HepG2 (cell line): ENCODE measurements around the gene CSMD2. TPM values are rescaled to one million over a fixed set of nuclear protein-coding genes. Genes with fewer than 3 reads are reported as not detected.

Experiments used
- ATAC-seq: fragments of 200-7000 bp; cut with Tn5 transposase; 3 replicates; pipeline ENCODE4 v1.9.1; 2020; ENCODE audit warnings: mild to moderate bottlenecking, moderate library complexity
- BruUV-seq: library from RNA; stranded (reverse); fragments of 400-500 nt; replicated peaks from 2 replicates; lab custom pipeline; 2021; lab: Mats Ljungman, UMichigan
- CTCF ChIA-PET: fragments of 300-600 bp; formaldehyde crosslinking; extraction: SDS; loops from one replicate; lab custom pipeline; 2021; ENCODE audit warnings: low total read pairs, inconsistent platforms, low intra/inter-chr PET ratio; lab: Yijun Ruan, JAX
- POLR2A ChIA-PET: fragments of 350-600 bp; sonication (Branson Sonifier 250); formaldehyde crosslinking; loops from one replicate; lab custom pipeline; 2020; ENCODE audit warnings: antibody characterized with exemption, inconsistent platforms; lab: Yijun Ruan, JAX
- DNase-seq: peaks from one replicate; pipeline ENCODE4 v3.0.0-alpha.2; 2015; ENCODE audit warnings: low spot score
- FAIRE-seq: peaks from 3 replicates; lab custom pipeline; 2011; peaks lifted over from hg19 to GRCh38; lab: Jason Lieb, UNC
- H2AFZ ChIP-seq: one replicate; pipeline ENCODE4 v1.6.1; 2011; ENCODE audit warnings: low read length, inconsistent platforms
- H3K27ac ChIP-seq: fragments of 300-600 bp; 3 replicates; pipeline ENCODE4 v1.8.0; 2011; ENCODE audit warnings: mixed run types, mild to moderate bottlenecking, mixed read lengths, low read length, inconsistent platforms; ENCODE audit not compliant: insufficient read depth; ENCODE audit errors: extremely low read length
- H3K27me3 ChIP-seq, 2 experiments: fragments of 200-600 bp in 1 of 2; 2 replicates in 1 of 2; 3 replicates in 1 of 2; pipeline versions ENCODE4 v1.6.0 to v1.8.0; 2011; ENCODE audit warnings: low read length in 2 of 2, mild to moderate bottlenecking in 2 of 2, moderate library complexity in 2 of 2, inconsistent platforms in 1 of 2; ENCODE audit not compliant: insufficient read depth in 2 of 2, control insufficient read depth in 1 of 2
- H3K36me3 ChIP-seq, 2 experiments: fragments of 200-600 bp in 1 of 2; replicated peaks in 1 of 2; 2 replicates in 1 of 2; 3 replicates in 1 of 2; pipeline versions ENCODE4 v1.5.1 to v1.8.0; 2011; ENCODE audit warnings: low read length in 2 of 2, inconsistent platforms in 1 of 2; ENCODE audit not compliant: insufficient read depth in 2 of 2, control insufficient read depth in 1 of 2
- H3K4me1 ChIP-seq: 2 replicates; pipeline ENCODE4 v1.5.1; 2012; ENCODE audit warnings: low read length, inconsistent platforms; ENCODE audit not compliant: insufficient read depth
- H3K4me2 ChIP-seq: 2 replicates; pipeline ENCODE4 v1.6.0; 2011; ENCODE audit warnings: low read depth, low read length, inconsistent platforms
- H3K4me3 ChIP-seq, 3 experiments: fragments of 200-600 bp in 1 of 3; sonication (generic), shearing (Covaris generic) in 1 of 3; replicated peaks in 1 of 3; 2 replicates each; pipeline ENCODE4 v1.5.1; 2011 to 2016; ENCODE audit warnings: low read length in 3 of 3, inconsistent platforms in 2 of 3, low read depth in 2 of 3, mild to moderate bottlenecking in 2 of 3, control low read depth in 1 of 3, mixed read lengths in 1 of 3; ENCODE audit not compliant: insufficient read depth in 1 of 3
- H3K79me2 ChIP-seq: one replicate; pipeline ENCODE4 v1.6.1; 2011; ENCODE audit warnings: low read length, inconsistent platforms; ENCODE audit not compliant: insufficient read depth
- H3K9ac ChIP-seq: 2 replicates; pipeline ENCODE4 v1.6.0; 2011; ENCODE audit warnings: mild to moderate bottlenecking, low read depth, low read length, inconsistent platforms; ENCODE audit not compliant: insufficient read depth
- H3K9me3 ChIP-seq: 2 replicates; pipeline ENCODE4 v1.5.1; 2012; ENCODE audit warnings: mild to moderate bottlenecking, low read length
- H4K20me1 ChIP-seq: 2 replicates; pipeline ENCODE4 v1.6.0; 2011; ENCODE audit warnings: inconsistent platforms, mild to moderate bottlenecking, low read length, moderate library complexity; ENCODE audit not compliant: insufficient read depth
- EZH2 ChIP-seq: conservative IDR thresholded peaks from 2 replicates; pipeline ENCODE4 v1.6.1; 2012; ENCODE audit warnings: mild to moderate bottlenecking, low read depth, low read length, moderate library complexity
- FOXK2 ChIP-seq: fragments of 450-650 bp; IDR thresholded peaks from 2 replicates; pipeline ENCODE4 v1.6.1; 2016
- FOXO1 ChIP-seq: sonication (generic); formaldehyde crosslinking; IDR thresholded peaks from 2 replicates; pipeline ENCODE4 v1.4.0; 2020; ENCODE audit warnings: missing genetic modification reagents
- GABPB1 ChIP-seq: IDR thresholded peaks from 2 replicates; pipeline ENCODE4 v1.6.1; 2016; ENCODE audit warnings: mild to moderate bottlenecking, missing genetic modification reagents, moderate library complexity, missing compliant biosample characterization
- KLF15 ChIP-seq: sonication (generic); formaldehyde crosslinking; IDR thresholded peaks from 2 replicates; pipeline ENCODE4 v1.8.1; 2023; ENCODE audit warnings: borderline replicate concordance, mild to moderate bottlenecking, inconsistent platforms, missing genetic modification reagents, mixed read lengths
- KMT2A ChIP-seq: sonication (generic); formaldehyde crosslinking; IDR thresholded peaks from 2 replicates; pipeline ENCODE4 v1.4.0; 2020; ENCODE audit warnings: missing genetic modification reagents
- MED1 ChIP-seq: sonication (generic); formaldehyde crosslinking; IDR thresholded peaks from 2 replicates; pipeline ENCODE4 v1.4.0; 2020; ENCODE audit warnings: missing genetic modification reagents
- MIER2 ChIP-seq: IDR thresholded peaks from 2 replicates; pipeline ENCODE4 v1.6.1; 2016; ENCODE audit warnings: missing biosample characterization, missing genetic modification reagents
- MZF1 ChIP-seq: sonication (generic); formaldehyde crosslinking; IDR thresholded peaks from 2 replicates; pipeline ENCODE4 v1.8.1; 2023; ENCODE audit warnings: mild to moderate bottlenecking, missing genetic modification reagents, borderline replicate concordance
- NCOA1 ChIP-seq: sonication (generic); formaldehyde crosslinking; IDR thresholded peaks from 2 replicates; pipeline ENCODE4 v1.9.0; 2021; ENCODE audit warnings: missing genetic modification reagents
- SALL2 ChIP-seq: sonication (generic); formaldehyde crosslinking; IDR thresholded peaks from 2 replicates; pipeline ENCODE4 v1.8.1; 2023; ENCODE audit warnings: mild to moderate bottlenecking, missing genetic modification reagents, inconsistent platforms
- SAP130 ChIP-seq: IDR thresholded peaks from 2 replicates; pipeline ENCODE4 v1.6.1; 2016; ENCODE audit warnings: low read depth
- SIN3A ChIP-seq: IDR thresholded peaks from 2 replicates; pipeline ENCODE4 v1.6.1; 2011; ENCODE audit warnings: low read depth, mild to moderate bottlenecking, control low read depth, low read length, borderline replicate concordance
- SIX4 ChIP-seq: sonication (generic); formaldehyde crosslinking; IDR thresholded peaks from 2 replicates; pipeline ENCODE4 v1.4.0; 2020; ENCODE audit warnings: missing genetic modification reagents
- SRSF9 ChIP-seq: fragments of 200-400 bp; formaldehyde crosslinking; IDR thresholded peaks from 2 replicates; pipeline ENCODE4 v1.6.1; 2018; ENCODE audit warnings: borderline replicate concordance, mild to moderate bottlenecking, low read depth, low read length; ENCODE audit not compliant: insufficient read depth, poor library complexity, severe bottlenecking
- SSRP1 ChIP-seq: IDR thresholded peaks from 2 replicates; pipeline ENCODE4 v1.6.1; 2016; ENCODE audit warnings: control low read depth
- ZNF12 ChIP-seq: sonication (generic); formaldehyde crosslinking; IDR thresholded peaks from 2 replicates; pipeline ENCODE4 v1.5.0; 2020; ENCODE audit warnings: missing genetic modification reagents
- ZNF136 ChIP-seq: sonication (generic); formaldehyde crosslinking; IDR thresholded peaks from 2 replicates; pipeline ENCODE4 v1.8.1; 2022; ENCODE audit warnings: low read depth, mild to moderate bottlenecking, moderate library complexity, missing genetic modification reagents
- ZNF225 ChIP-seq: sonication (generic); formaldehyde crosslinking; IDR thresholded peaks from 2 replicates; pipeline ENCODE4 v1.4.0; 2020; ENCODE audit warnings: mild to moderate bottlenecking, missing genetic modification reagents
- ZNF33A ChIP-seq: sonication (generic); formaldehyde crosslinking; IDR thresholded peaks from 2 replicates; pipeline ENCODE4 v1.5.1; 2020; ENCODE audit warnings: missing genetic modification reagents, mild to moderate bottlenecking, moderate library complexity, borderline replicate concordance
- ZNF33B ChIP-seq: sonication (generic); formaldehyde crosslinking; IDR thresholded peaks from 2 replicates; pipeline ENCODE4 v1.5.1; 2020; ENCODE audit warnings: mild to moderate bottlenecking, missing genetic modification reagents
- ZNF737 ChIP-seq: sonication (generic); formaldehyde crosslinking; IDR thresholded peaks from 2 replicates; pipeline ENCODE4 v1.5.0; 2020; ENCODE audit warnings: missing genetic modification reagents, mild to moderate bottlenecking, borderline replicate concordance
- ZNF782 ChIP-seq: sonication (generic); formaldehyde crosslinking; IDR thresholded peaks from 2 replicates; pipeline ENCODE4 v1.4.0; 2020; ENCODE audit warnings: missing genetic modification reagents, mild to moderate bottlenecking, borderline replicate concordance
- ZSCAN29 ChIP-seq: sonication (generic); formaldehyde crosslinking; conservative IDR thresholded peaks from 2 replicates; pipeline ENCODE4 v1.4.0; 2020; ENCODE audit warnings: mild to moderate bottlenecking, missing genetic modification reagents
- WGBS: methylation state at CpG from one replicate; pipeline ENCODE4 v1.1.6; 2017; ENCODE audit warnings: low lambda C conversion rate; 5-methylcytosine and 5-hydroxymethylcytosine counted together
- in situ Hi-C: cut with HindIII; loops from 2 replicates; pipeline ENCODE4 v1.10.0; 2017; ENCODE audit warnings: low pct_unique_long_range_greater_than_20kb; ENCODE audit not compliant: extremely low pct_ligation_motif_present
- intact Hi-C: fragments of 100-400 bp; cut with micrococcal nuclease; formaldehyde crosslinking; loops from one replicate; pipeline ENCODE4 v1.10.0; 2022; ENCODE audit not compliant: unreplicated experiment
- polyA plus RNA-seq, 8 experiments: library from polyadenylated mRNA; depleted of rRNA in 3 of 8; stranded (reverse) in 7 of 8; unstranded in 1 of 8; fragments of >200 nt; fragmentation: Illumina TruSeq in 4 of 8; extraction: Trizol in 4 of 8; gene quantifications; 2 replicates each; pipeline versions ENCODE4 v1.2.1 to v1.2.3, GENCODE V29; 2011 to 2016; ENCODE audit warnings: low read depth in 4 of 8, missing spikeins in 1 of 8, mixed read lengths in 1 of 8; ENCODE audit not compliant: insufficient read depth in 1 of 8
- total RNA-seq, 5 experiments: library from RNA; depleted of rRNA; stranded (reverse); fragments of >200 nt; fragmentation: Illumina TruSeq; extraction: Trizol; gene quantifications; 2 replicates each; pipeline ENCODE4 v1.2.3, GENCODE V29; 2016; ENCODE audit warnings: low read depth in 1 of 5
- TF ChIP-seq, protein P1 (sequence below): sonication (generic); formaldehyde crosslinking; IDR thresholded peaks from 2 replicates; pipeline ENCODE4 v1.4.0; 2020; ENCODE audit warnings: missing genetic modification reagents, low read depth, mild to moderate bottlenecking, borderline replicate concordance

CSMD2 gene
- total and polyA plus RNA-seq, 2 of the 13 experiments (the other 11 are each of a cell fraction or from before 2014, with no cell fraction given): not detected

DNA sequence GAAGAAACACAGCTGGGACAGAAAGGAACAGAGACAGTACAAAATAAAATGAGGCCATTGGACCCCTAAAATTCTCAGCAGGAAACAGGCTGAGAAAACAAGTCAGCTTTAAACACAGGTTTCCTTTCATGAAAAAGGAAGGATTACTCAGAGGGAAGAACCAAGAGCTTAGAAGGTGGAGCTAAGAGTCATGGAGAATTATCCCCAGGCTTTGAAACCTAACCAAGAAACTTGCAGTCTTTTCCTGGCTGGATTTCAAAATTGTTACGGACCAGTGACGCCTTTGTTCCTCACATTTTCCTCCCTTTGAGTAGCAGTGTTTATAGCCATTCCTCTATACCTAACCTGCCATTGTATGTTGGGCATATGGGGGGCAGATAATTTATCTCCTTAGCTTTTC, 292.3 kb downstream of the CSMD2 start:
- no peak for FAIRE-seq
- intact Hi-C loops: no loop called here
- no peaks in the 10 kb centered on the region for H3K36me3 ChIP-seq
- H3K79me2 ChIP-seq: no peaks in the 10 kb centered on the region
- no peaks in the 10 kb centered on the region for H3K4me1 ChIP-seq
- no peak overlapping the region for H3K4me2 ChIP-seq
- H4K20me1 ChIP-seq: no peaks in the 10 kb centered on the region
- no peak overlapping the region for H3K27ac ChIP-seq
- in situ Hi-C loops: no loop called here
- no TSS peak for BruUV-seq
- no peaks in the 10 kb centered on the region; a peak in 1 of 5 replicates for H3K27me3 ChIP-seq
- no peak for TF ChIP-seq FOXK2
- no peak for TF ChIP-seq NCOA1 (CRISPR knock-in tag)
- TF ChIP-seq SRSF9: no peak
- no peak for TF ChIP-seq MIER2 (CRISPR knock-in tag)
- no peak for TF ChIP-seq ZNF33A
- no peak for TF ChIP-seq SIX4 (CRISPR knock-in tag)
- no peak for TF ChIP-seq ZNF225
- no peak for TF ChIP-seq ZNF782 (CRISPR knock-in tag)
- TF ChIP-seq GABPB1 (CRISPR knock-in tag): no peak
- TF ChIP-seq ZNF12: no peak
- TF ChIP-seq, all 625 proteins: peak for 0
- Histone ChIP-seq H2AFZ (no peak overlapping the region), H3K9me3 (no peaks in the 10 kb centered on the region), H3K4me3 (no peak overlapping the region), H3K9ac (no peak overlapping the region)
- ChIA-PET POLR2A (no interaction called here), CTCF (no interaction called here)
- ATAC-seq (no peak), DNase-seq (no peak)
- 38% methylated on average over 2 of the region's 2 CpGs for WGBS

DNA sequence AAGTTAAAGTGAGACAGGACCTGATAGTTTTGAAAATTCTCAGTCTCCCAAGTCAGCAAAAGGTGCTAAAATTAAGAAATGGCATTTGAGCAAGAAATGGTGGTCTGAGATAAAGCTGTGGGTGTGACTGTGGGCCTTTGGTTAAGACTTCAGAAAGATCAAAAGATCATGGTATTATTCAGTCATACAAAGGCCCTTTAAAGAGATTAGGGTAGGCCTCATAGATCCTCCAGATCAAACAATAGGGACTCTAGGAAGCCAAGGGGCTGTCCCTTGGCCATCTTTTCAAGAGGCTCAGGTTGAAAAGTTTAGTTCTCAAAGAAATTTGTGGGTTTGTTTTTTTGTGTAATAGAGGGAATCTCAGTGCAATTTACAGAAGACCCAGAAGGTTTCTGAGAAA, 292.8 kb downstream of the CSMD2 start:
- BruUV-seq: no TSS peak
- Histone ChIP-seq H3K79me2 (no peaks in the 10 kb centered on the region), H3K36me3 (no peaks in the 10 kb centered on the region), H3K9me3 (no peaks in the 10 kb centered on the region), H2AFZ (no peak overlapping the region), H3K9ac (no peak overlapping the region), H3K4me1 (no peaks in the 10 kb centered on the region), H3K4me2 (no peak overlapping the region), H3K27me3 (no peaks in the 10 kb centered on the region; a peak in 1 of 5 replicates), H4K20me1 (no peaks in the 10 kb centered on the region), H3K4me3 (no peak overlapping the region), H3K27ac (no peak overlapping the region)
- intact Hi-C loops (no loop called here), in situ Hi-C loops (no loop called here)
- CTCF ChIA-PET: no interaction called here
- no peak for DNase-seq
- no peak for ATAC-seq
- no peak for FAIRE-seq
- POLR2A ChIA-PET: no interaction called here
- TF ChIP-seq ZNF136 (CRISPR knock-in tag) (no peak), MZF1 (CRISPR knock-in tag) (no peak), EZH2 (no peak), ZNF33B (CRISPR knock-in tag) (no peak), KMT2A (CRISPR knock-in tag) (no peak), ZNF737 (CRISPR knock-in tag) (no peak), SIN3A (no peak), MED1 (CRISPR knock-in tag) (no peak), SALL2 (no peak), ZSCAN29 (CRISPR knock-in tag) (no peak), SAP130 (CRISPR knock-in tag) (no peak), FOXO1 (CRISPR knock-in tag) (no peak), KLF15 (CRISPR knock-in tag) (no peak), SSRP1 (no peak)
- TF ChIP-seq, protein P1, sequence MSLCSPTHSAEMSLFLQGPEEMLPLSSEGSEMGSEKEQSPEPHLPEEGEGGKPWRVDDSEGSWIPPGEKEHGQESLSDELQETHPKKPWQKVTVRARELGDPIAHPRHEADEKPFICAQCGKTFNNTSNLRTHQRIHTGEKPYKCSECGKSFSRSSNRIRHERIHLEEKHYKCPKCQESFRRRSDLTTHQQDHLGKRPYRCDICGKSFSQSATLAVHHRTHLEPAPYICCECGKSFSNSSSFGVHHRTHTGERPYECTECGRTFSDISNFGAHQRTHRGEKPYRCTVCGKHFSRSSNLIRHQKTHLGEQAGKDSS (CRISPR knock-in tag): no peak
